CD4-positive, alpha-beta T cell treated with Interleukin-17A for 4 hours (primary cell): ENCODE measurements around the gene ANKRD13B.
"Not testable (repeated sequence)": the region's sequence is repeated elsewhere in the genome, so short reads cannot be mapped to it uniquely, and the experiment has no call there.

Source experiments
- DNase-seq: peaks from one replicate; pipeline ENCODE4 v3.0.0-alpha.2; 2020; ENCODE audit warnings: mixed read lengths

Gene ANKRD13B

GRCh38 chr17:29650396-29650795, 57.5 kb downstream of the ANKRD13B start:
- no peak for DNase-seq

GRCh38 chr17:29651913-29652312, 59.0 kb downstream of the ANKRD13B start:
- not testable (repeated sequence) for DNase-seq

GRCh38 chr17:29652976-29653375, 60.0 kb downstream of the ANKRD13B start:
- DNase-seq, result no peak

GRCh38 chr17:29653995-29654714, 61.2 kb downstream of the ANKRD13B start:
- DNase-seq, result no peak

- DNase-seq, result no peak
Observed at GRCh38 chr17:29655323-29655722, 62.4 kb downstream of the ANKRD13B start.

GRCh38 chr17:29659155-29659554, 66.2 kb downstream of the ANKRD13B start:
- no peak for DNase-seq

GRCh38 chr17:29661213-29661612, 68.3 kb downstream of the ANKRD13B start:
- DNase-seq, result no peak

GRCh38 chr17:29663155-29663554, 70.2 kb downstream of the ANKRD13B start:
- DNase-seq, result no peak
